Measurements from ENCODE around the gene CUEDC1.

- TF ChIP-seq CTCF (IDR thresholded peaks at IDR 0.05), result no peak
- TF ChIP-seq POLR2A (IDR thresholded peaks at IDR 0.05), result no peak
These were observed 47.1 kb upstream of the CUEDC1 start for GRCh38 chr17:58002154-58002948.

Data from lower leg skin (tissue), 3 donors.